Endodermal cell (in vitro differentiated cells): ENCODE measurements around the gene EVX2. TPM values are rescaled to one million over a fixed set of nuclear protein-coding genes. Genes with fewer than 3 reads are reported as not detected.

Experiments used
- DNase-seq: peaks from one replicate; pipeline ENCODE4 v3.0.0-alpha.2; 2017
- H3K27ac ChIP-seq: 2 replicates; pipeline ENCODE4 v1.5.1; 2013; ENCODE audit warnings: mild to moderate bottlenecking, low read depth, low read length, moderate library complexity
- H3K27me3 ChIP-seq: 2 replicates; pipeline ENCODE4 v1.6.1; 2013; ENCODE audit warnings: mild to moderate bottlenecking, low read length, moderate library complexity; ENCODE audit not compliant: insufficient read depth, control insufficient read depth, poor library complexity, severe bottlenecking
- H3K36me3 ChIP-seq: 2 replicates; pipeline ENCODE4 v1.7.0; 2013; ENCODE audit warnings: mild to moderate bottlenecking, low read length, moderate library complexity; ENCODE audit not compliant: control insufficient read depth, insufficient read depth
- H3K4me1 ChIP-seq: one replicate; pipeline ENCODE4 v1.7.0; 2013; ENCODE audit warnings: low read length; ENCODE audit not compliant: control insufficient read depth, insufficient read depth
- H3K4me3 ChIP-seq: 2 replicates; pipeline ENCODE4 v1.5.1; 2013; ENCODE audit warnings: mild to moderate bottlenecking, low read length, moderate library complexity
- H3K9ac ChIP-seq: 2 replicates; pipeline ENCODE4 v1.6.1; 2013; ENCODE audit warnings: mild to moderate bottlenecking, low read length, moderate library complexity; ENCODE audit not compliant: poor library complexity, severe bottlenecking; ENCODE audit errors: extremely low read depth
- H3K9me3 ChIP-seq: 2 replicates; pipeline ENCODE4 v1.6.1; 2013; ENCODE audit warnings: mild to moderate bottlenecking, low read length, moderate library complexity; ENCODE audit not compliant: control insufficient read depth
- H3K27ac Mint-ChIP-seq: 2 replicates; pipeline ENCODE4 v1.8.0; 2020; ENCODE audit warnings: mixed read lengths
- H3K27me3 Mint-ChIP-seq: 2 replicates; pipeline ENCODE4 v1.8.0; 2021; ENCODE audit warnings: mild to moderate bottlenecking, mixed read lengths; ENCODE audit not compliant: insufficient read depth
- H3K36me3 Mint-ChIP-seq: 2 replicates; pipeline ENCODE4 v1.8.0; 2020; ENCODE audit warnings: low read depth, mixed read lengths
- H3K4me1 Mint-ChIP-seq: 2 replicates; pipeline ENCODE4 v1.8.0; 2020; ENCODE audit warnings: mixed read lengths
- H3K4me3 Mint-ChIP-seq: 2 replicates; pipeline ENCODE4 v1.8.0; 2020; ENCODE audit warnings: mild to moderate bottlenecking, moderate library complexity, mixed read lengths
- H3K9me3 Mint-ChIP-seq: 2 replicates; pipeline ENCODE4 v1.8.0; 2020; ENCODE audit warnings: mild to moderate bottlenecking, mixed read lengths
- CTCF ChIP-seq: fragments of 200-600 bp; sonication (generic); conservative IDR thresholded peaks from 2 replicates; pipeline ENCODE4 v1.5.0; 2021; ENCODE audit warnings: antibody characterized with exemption, mild to moderate bottlenecking
- WGBS, 2 experiments: methylation state at CpG; one replicate each; pipeline versions ENCODE4 v1.1.5 to v1.1.7; 2013; ENCODE audit warnings: missing lambda C conversion rate in 2 of 2, mixed read lengths in 1 of 2; ENCODE audit not compliant: insufficient coverage in 1 of 2, insufficient read length in 1 of 2; 5-methylcytosine and 5-hydroxymethylcytosine counted together
- total RNA-seq, 2 donors: library from RNA; stranded (reverse); fragmentation: NEBNext Ultra II Directional in 1 of 2; extraction: Animal tissue kit (Norgen Biotek cat#: 25700) in 1 of 2; gene quantifications; 2 replicates in 1 of 2; 3 replicates in 1 of 2; pipeline ENCODE4 v1.2.1, GENCODE V29; 2021

The EVX2 gene
- total RNA-seq, 2 donors from 2014 or later = not detected

- Histone ChIP-seq H3K27ac (no peak overlapping the region), H3K27me3 (peaks cover 99% of the 10 kb centered on the region), H3K4me1 (no peaks in the 10 kb centered on the region), H3K36me3 (no peaks in the 10 kb centered on the region), H3K9me3 (no peaks in the 10 kb centered on the region), H3K9ac (no peak overlapping the region), H3K4me3 (no peak overlapping the region)
- no peak for TF ChIP-seq CTCF
- DNase-seq = no peak
- Mint-ChIP-seq H3K27me3 (peaks cover 95% of the 10 kb centered on the region), H3K4me3 (no peak overlapping the region), H3K27ac (no peak overlapping the region), H3K4me1 (peaks cover 17% of the 10 kb centered on the region), H3K36me3 (no peaks in the 10 kb centered on the region), H3K9me3 (no peaks in the 10 kb centered on the region)
- 25 to 47% methylated on average over 3 to 4 of the region's 4 CpGs for WGBS, 2 experiments
Measured at GRCh38 chr2:176109946-176110345, 26.2 kb upstream of the EVX2 start.

GRCh38 chr2:176109192-176109901, 25.6 kb upstream of the EVX2 start:
- Histone ChIP-seq H3K4me1 (no peaks in the 10 kb centered on the region), H3K9ac (no peak overlapping the region), H3K27me3 (peaks cover 99% of the 10 kb centered on the region), H3K36me3 (no peaks in the 10 kb centered on the region), H3K27ac (no peak overlapping the region), H3K4me3 (no peak overlapping the region), H3K9me3 (no peaks in the 10 kb centered on the region)
- Mint-ChIP-seq H3K4me3 (no peak overlapping the region), H3K4me1 (peaks cover 21% of the 10 kb centered on the region), H3K27ac (no peak overlapping the region), H3K27me3 (peaks cover 95% of the 10 kb centered on the region), H3K36me3 (no peaks in the 10 kb centered on the region), H3K9me3 (no peaks in the 10 kb centered on the region)
- 7 to 9% methylated on average over 2 to 26 of the region's 26 CpGs for WGBS, 2 experiments
- TF ChIP-seq CTCF = no peak
- peak; percentile 48 for DNase-seq

DNA sequence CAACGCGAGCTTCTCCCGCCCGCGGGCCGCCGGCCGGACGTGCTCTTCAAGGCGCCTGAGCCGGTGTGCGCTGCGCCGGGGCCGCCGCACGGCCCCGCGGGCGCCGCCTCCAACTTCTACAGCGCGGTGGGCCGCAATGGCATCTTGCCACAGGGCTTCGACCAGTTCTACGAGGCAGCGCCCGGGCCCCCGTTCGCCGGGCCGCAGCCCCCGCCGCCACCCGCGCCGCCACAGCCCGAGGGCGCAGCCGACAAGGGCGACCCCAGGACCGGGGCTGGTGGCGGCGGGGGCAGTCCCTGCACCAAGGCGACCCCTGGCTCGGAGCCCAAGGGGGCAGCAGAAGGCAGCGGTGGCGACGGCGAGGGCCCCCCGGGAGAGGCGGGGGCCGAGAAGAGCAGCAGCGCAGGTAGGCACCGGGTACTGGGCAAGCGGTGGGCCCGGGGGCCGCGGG, 24.0 kb upstream of the EVX2 start:
- 1% methylated on average over 19 to 58 of the region's 59 CpGs for WGBS, 2 experiments
- H3K36me3 Mint-ChIP-seq = no peaks in the 10 kb centered on the region
- H3K4me1 ChIP-seq = no peaks in the 10 kb centered on the region
- no peak overlapping the region for H3K27ac Mint-ChIP-seq
- H3K27me3 Mint-ChIP-seq = peaks cover 95% of the 10 kb centered on the region
- no peaks in the 10 kb centered on the region for H3K9me3 Mint-ChIP-seq
- H3K27ac ChIP-seq = no peak overlapping the region
- no peak for TF ChIP-seq CTCF
- peak; percentile 70 for DNase-seq
- H3K4me3 ChIP-seq = no peak overlapping the region
- H3K4me1 Mint-ChIP-seq = peaks cover 26% of the 10 kb centered on the region
- no peaks in the 10 kb centered on the region for H3K9me3 ChIP-seq
- H3K27me3 ChIP-seq = peaks cover 99% of the 10 kb centered on the region
- no peak overlapping the region for H3K4me3 Mint-ChIP-seq
- no peaks in the 10 kb centered on the region for H3K36me3 ChIP-seq
- no peak overlapping the region for H3K9ac ChIP-seq
